Measurements from ENCODE around the gene JPT2.

Gene JPT2

DNA sequence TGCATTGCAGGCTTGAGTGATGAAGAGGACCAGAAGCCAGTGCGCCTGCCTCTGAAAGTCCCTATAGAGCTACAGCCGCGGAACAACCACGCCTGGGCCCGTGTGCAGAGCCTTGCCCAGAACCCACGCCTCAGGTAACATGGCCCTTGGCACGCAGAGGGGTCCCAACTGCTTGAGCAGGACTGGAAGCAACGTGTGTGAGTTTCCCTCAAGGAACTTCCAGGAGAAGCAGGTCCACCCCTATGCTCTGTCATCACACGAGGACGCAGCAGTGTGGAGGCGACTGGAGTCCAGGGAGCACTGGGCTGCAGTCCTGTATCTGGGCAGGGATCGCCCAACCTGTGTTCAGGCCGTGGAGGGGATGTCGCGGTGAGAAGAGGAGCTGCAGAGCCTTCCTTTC lies 25.1 kb upstream of the JPT2 start:
- DNase-seq = no peak

DNA sequence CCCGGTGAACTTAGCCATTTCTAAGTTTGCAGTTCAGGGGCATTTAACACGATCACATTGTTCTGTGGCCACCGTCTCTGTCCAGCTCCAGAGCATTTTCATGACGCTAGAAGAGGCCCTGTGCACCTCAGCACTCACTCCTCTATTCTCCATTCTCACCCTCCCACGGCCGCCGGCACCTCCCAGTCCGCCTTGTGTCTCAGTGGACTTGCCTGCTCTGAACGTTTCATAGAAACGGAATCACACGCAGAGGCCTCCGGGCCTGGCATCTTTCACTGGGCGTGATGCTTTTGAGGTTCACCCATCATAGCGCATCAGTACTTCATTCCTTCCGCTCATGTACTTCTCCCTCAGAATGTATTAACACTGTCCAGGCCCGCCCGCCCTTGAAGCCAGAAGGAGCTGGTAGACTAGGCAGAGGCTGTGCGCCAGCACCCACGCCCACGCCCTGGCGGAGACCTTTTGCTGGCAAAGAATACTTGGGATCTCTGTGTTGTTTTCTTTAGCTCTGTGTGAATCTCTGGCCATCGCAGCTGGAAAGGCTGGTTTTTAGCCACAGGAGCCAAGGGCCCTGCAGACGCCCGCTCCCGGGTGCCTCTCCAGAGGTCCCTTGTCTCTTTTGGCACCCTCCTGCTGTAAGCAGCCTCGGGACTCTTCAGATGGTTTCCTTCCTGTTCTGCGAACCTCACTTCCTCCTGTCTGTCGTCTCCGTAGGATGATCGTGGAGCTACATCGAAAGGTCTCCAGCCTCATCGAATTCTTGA lies 23.4 kb upstream of the JPT2 start:
- peak; percentile 23 to 39 for DNase-seq

DNA sequence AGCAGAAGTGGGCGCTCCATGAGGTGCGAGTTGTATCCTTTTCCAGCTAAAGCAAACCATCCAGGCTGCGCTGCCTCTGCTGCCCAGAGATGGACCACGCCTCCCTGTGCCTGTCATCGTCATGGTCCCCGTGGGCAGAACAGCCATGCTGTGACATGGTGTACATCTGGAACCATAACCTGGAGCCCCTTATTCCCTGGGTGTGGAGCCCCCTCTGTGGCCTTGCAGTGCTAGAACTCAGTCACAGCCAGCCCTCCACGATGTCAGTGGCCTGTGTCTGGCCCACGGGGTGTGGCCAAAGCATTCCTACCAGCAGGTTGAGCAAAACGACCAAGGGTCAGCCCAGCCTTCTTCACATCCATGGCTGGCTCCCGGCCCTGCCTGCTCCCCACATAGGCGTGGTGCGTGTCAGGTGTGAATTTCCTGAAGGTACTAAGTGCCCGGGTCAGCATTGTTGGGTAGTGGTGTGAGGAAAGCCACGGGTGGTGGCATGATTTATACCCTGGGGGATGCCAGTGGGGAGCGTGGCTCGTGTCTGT lies 22.7 kb upstream of the JPT2 start:
- DNase-seq = no peak

DNA sequence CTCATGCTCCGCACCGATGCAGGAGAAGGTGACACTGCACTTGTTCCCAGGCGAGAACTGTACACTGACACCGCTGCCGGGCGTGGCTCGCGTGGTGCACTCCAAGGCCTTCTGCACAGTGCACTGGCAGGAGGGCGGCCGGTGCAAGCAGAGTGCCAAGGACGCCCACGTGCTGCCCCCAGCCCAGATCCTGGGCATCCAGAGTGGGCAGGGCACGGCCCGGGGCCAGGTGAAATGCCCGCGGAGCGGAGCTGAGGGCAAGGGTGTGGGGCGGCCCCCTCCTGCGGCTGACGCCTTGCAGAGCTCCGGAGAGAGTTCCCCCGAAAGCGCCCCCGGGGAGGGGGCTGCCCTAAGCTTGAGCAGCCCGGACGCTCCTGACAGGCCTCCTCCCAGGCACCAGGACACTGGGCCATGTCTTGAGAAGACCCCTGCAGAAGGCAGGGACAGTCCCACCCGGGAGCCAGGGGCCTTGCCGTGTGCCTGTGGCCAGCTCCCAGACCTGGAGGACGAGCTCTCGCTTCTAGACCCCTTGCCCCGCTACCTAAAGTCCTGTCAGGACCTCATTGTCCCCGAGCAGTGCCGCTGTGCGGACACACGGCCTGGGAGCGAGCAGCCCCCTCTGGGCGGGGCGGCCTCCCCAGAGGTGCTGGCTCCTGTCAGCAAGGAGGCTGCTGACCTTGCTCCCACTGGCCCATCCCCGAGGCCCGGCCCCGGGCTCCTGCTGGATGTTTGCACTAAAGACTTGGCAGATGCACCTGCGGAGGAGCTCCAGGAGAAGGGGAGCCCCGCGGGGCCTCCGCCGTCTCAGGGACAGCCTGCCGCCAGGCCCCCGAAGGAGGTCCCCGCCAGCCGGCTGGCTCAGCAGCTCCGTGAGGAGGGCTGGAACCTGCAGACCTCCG lies 21.9 kb upstream of the JPT2 start:
- no peak for DNase-seq

DNA sequence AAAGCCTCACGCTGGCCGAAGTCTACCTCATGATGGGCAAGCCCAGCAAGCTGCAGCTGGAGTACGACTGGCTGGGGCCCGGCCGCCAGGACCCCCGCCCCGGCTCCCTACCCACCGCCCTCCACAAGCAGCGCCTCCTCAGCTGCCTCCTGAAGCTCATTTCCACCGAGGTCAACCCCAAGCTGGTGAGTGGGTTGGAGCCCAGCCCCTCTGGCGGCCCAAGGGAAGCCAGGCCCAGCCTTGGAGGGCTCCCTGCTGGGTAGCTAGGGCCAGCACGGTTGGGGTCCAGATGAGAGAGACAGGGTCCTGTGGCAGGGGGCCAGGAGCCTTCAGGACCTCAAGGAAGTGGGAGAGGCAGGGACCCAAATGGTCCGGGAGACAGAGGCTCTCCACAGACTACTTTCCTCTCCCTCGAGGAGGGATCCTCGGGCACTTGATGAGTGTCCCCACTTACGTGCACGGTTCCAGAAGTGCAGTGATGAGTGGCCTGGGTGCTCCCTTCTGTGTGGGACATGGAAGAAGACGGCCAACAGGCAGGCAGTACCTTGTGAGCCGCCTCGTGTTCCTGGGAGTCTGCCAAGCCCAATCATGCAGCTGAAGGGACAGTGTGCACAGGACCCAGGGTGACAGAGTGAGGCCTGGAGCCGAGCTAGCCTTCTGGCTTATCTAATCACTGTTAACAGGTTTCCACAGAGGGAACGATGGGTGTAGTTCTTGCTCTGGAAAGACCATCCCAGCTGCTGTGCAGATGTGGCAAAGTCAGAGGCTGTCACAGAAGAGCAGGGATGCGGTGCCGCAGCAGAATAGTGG lies 21.1 kb upstream of the JPT2 start:
- DNase-seq = no peak

DNA sequence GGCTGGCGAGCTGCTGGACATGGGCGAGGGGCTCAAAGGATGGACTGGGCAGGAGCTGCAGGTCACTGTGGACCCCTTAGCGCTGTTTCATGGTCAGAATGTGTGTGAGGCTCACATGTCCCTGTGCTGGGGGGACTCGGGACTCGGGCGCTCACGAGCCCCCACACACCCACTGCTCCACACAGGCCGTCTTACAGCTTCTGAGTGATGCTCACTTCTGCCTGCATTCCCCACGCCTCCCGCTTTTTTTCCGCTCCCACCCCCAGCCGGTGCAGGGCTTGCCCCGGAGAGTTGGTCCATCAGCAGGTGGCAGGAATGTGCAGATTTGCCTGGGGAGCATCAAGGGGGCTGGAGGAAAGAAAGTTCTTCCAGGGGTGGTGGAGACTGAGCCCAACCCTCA lies 20.2 kb upstream of the JPT2 start:
- DNase-seq = no peak

DNA sequence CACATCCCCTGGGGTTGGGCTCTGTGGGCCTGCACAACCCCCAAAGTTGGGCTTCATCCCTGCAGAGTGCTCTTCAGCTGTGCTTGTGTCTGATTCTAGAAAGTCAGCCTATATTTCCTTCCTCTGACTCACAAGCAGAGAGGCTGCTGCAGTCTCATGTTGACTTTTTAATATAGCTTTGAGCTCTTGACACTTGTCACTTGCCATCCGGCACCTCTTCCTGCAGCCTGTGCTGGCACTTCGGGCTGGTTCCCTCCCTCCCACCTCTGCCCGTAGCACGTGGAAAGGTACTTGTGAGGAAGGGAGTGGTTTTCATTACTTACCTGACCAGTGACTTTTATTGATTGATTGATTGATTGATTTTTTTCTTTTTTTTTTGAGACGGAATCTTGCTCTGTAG lies 19.0 kb upstream of the JPT2 start:
- DNase-seq = no peak

DNA sequence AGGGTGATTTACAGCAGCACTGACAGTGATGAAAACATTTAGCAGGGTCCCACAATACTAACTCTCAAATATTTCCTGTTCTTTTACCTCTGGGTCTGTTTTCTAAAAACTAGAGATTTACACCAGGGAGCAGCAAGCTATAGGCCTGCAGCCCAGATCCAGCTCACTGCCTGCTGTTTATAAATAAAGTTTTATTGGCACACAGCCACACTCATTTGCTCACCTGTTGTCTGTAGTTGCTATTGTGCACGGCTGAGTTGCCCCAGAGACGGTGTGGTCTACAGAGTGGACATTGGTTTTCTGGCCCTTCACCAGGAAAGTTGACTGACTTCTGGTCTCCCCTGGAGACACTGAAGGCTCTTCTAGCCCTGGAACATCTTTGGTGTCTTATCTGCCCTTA lies 16.3 kb upstream of the JPT2 start:
- no peak for DNase-seq

DNA sequence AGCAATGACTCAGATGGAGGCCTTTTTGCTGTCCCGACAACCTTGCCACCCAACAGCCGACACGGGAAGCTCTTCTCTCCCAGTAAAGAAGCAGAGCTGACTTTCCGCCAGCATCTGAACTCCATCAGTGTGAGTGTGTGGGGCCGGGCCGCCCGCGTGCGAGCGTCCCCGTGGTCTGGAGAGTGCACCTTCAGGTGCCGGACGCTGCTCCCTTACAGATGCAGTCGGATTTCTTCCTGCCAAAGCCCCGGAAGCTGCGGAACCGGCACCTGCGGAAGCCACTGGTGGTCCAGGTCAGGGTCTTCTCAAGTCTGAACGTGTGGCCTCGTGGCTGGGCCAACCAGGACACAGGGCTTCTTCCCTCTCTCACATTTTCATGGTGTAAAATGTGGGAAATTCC lies 15.5 kb upstream of the JPT2 start:
- no peak for DNase-seq

DNA sequence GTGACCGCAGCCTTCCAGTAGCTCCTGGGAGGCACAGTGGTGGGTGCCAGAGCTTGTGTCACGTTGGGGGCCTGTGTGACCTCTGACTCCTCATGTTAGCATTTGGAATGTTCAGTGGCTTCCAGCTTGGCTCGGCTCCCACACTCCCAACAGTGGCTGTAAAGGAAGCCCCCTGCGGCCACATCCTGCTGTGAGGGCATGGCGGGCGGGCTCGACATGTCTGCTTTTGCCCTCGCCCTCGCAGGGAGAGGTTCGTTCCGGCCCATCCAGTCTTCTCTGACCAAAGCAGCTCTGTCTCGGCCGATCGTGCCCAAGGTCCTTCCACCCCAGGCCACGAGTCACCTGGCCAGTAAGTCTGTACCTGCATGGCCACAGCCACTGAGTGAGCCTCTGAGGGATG lies 12.2 kb upstream of the JPT2 start:
- DNase-seq = no peak

DNA sequence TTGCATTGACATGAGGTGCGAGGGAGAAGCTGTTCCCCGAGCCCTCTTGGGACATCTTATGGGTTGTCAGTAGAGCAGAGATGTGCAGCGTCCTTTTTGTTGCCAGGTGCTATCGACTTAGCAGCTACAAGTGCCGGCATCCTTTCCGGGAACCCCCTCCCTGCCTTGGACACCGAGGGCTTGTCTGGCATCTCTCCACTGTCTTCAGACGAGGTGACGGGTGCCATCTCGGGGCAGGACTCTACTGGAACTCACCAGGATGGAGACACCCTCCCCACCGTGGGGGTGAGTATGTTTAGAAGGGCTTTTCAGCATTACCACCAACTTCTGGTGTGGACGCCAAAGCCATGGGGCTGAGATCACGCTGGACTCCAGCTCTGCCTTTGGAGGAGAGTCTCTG lies 11.8 kb upstream of the JPT2 start:
- DNase-seq = no peak

DNA sequence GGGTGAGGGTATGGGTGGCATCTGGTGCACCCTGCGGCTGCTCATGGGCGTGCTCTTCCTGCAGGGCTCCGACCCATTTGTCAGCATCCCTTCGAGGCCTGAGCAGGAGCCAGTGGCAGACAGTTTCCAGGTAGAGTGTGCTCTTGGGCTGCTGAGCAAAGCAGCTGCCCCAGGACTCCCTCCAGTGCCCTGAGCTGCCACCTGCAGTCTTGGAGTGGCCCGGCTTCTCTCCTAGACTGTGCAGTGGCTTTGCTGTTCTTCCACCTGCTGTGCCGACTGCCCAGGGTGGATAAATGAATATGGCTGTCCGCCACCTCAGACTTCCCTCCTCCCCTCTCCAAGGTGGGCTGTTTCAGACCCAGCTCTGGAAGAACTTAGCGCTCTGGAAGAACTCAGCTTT lies 10.8 kb upstream of the JPT2 start:
- DNase-seq = no peak

DNA sequence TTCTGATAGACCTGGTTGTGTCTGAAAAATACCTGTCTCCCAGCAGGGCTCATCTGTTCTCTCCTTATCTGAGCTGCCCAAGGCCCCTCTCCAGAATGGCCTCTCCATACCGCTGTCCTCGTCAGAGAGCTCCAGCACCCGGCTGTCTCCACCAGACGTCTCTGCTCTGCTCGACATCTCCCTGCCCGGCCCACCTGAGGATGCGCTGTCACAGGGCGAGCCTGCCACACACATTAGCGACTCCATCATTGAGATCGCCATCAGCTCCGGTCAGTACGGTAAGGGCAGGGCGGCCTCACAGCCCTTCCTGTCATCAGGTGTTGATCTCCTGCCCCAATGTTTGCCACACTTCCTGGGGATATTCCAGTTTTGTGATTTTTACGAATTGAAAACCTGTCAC lies 10.2 kb upstream of the JPT2 start:
- no peak for DNase-seq

DNA sequence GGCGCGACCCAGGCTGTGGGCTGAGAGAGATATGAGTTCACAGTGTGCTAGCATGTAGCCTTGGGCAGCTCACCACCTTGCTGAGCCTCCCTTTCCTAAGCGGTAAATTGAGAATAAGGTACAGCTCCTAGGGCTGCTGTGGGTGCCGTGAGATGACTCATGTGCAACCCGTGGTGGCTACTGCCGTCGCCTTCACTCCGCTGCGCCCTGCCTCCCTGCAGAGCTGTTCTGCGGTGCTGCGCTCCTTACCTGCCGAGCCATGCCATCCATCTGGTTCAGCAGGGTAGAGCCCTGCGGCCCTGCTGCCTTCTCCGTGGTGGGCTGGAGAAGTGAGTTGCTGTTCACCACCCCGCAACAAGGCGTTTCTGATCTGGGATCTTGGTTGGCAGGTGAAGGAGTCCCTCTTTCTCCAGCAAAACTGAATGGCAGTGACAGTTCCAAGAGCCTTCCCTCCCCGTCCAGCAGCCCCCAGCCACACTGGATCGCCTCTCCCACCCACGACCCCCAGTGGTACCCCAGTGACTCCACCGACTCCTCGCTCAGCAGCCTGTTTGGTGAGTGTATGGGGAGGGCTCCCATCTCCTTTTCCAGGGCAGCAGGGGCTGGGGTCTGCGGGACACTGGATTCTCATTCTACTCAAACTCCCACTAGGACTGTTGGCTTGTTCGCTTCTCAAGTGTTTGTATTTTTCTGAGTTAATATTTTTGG lies 9.3 kb upstream of the JPT2 start:
- no peak for DNase-seq

DNA sequence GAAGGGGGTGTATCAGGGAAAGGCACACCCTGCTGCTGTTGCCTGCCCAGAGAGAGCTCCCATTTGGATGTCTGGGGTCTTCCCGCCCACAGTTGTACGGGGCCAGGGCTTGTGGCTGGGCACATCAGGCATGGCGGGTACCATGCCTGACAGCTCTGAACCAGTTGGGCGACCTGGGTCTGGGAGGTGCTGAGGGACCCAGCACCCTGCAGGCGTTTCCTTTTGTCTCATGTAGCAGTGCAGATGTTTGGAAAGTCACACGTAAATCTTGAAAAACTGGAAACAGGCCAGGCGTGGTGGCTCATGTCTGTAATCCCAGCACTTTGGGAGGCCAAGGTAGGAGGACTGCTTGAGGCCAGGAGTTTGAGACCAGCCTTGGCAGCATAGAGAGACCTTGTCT lies 8.4 kb upstream of the JPT2 start:
- no peak for DNase-seq

DNA sequence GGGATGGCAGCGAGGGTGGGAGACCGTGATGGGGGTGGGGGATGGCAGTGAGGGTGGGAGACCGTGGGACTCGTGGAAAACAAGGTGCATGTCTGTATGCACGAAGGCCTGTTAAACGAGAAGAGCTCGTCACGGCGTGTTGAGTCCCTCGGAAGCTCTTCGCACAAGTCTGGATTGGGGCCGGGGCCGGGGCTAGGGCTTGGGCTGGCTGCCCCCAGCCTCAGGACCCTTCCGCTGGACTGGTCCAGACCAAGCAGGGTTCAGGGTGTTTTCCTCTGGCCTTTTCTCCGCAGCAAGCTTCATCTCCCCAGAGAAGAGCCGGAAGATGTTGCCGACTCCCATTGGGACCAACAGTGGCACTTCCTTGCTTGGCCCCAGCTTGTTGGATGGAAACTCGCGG lies 7.7 kb upstream of the JPT2 start:
- DNase-seq = no peak

DNA sequence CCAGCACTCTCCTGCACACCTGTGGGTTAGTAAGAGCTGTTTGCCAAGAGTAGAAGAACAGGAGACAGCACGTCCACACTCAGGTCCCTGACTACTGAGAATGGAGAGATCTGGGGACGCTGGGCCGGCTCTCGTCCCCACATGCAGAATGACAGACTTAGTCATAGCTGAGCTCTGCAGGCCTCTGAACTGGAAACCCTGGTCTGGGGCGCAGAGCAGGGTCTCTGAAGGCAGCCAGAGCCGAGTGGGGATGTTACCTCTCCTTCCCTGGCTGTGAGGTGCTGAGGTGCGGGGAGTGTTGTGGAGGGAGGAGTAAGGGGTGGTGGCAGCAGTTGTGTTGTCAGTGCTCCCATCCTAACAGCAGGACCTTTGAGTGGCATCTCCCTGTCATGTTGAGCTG lies 7.2 kb upstream of the JPT2 start:
- no peak for DNase-seq

DNA sequence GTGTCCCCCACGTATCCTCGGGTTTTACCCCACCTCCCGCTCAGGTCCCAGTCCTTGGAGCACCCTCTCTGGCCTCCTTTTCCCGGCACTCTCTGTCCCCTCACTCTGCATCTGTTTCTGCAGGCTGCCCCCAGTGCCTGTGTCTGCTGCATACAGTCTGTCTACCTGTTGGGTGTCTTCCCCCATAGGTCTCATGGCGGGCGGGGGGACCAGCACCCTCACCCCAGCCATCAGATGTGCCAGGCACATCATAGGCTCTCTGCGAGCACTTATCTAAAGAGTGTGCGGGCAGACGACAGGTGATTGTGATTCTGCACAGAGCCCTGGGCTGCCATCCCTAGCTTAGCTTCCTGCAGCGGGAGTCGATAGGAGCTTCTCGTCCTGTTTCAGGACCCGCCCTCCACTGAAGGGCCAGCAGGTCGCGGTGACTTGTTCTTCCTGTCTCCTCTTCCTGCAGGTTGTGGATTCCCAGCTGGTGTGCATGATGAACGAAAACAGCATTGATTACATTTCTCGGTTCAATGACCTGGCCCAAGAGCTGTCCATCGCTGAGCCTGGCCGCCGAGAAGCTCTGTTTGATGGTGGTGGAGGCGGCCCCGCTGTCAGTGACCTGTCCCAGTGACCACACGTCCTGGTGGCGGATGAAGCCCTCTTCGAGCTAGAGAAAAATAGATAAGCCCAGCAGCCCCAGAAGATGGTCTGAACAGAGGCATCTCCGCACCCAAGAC lies 4.5 kb upstream of the JPT2 start:
- no peak for DNase-seq

DNA sequence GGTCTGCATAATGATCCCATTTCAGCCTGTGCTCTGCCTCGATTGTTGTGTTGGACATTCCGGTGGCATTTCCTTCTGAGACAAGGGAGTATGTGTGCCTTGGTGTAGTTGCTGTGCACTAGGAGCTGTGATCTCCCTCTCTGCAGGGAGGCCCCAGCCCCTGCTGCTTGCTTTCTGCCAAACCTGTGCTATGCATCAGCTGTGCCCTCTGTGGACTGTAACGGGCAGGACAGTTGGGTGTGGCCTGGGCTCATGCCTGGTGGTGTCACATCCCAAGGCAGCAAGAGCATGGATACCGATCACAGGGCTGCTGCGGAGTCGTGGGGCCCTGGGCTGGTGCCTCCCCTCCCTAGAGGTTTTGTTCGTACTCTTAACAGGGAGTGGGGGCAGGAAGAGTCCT lies 3.8 kb upstream of the JPT2 start:
- DNase-seq = no peak

DNA sequence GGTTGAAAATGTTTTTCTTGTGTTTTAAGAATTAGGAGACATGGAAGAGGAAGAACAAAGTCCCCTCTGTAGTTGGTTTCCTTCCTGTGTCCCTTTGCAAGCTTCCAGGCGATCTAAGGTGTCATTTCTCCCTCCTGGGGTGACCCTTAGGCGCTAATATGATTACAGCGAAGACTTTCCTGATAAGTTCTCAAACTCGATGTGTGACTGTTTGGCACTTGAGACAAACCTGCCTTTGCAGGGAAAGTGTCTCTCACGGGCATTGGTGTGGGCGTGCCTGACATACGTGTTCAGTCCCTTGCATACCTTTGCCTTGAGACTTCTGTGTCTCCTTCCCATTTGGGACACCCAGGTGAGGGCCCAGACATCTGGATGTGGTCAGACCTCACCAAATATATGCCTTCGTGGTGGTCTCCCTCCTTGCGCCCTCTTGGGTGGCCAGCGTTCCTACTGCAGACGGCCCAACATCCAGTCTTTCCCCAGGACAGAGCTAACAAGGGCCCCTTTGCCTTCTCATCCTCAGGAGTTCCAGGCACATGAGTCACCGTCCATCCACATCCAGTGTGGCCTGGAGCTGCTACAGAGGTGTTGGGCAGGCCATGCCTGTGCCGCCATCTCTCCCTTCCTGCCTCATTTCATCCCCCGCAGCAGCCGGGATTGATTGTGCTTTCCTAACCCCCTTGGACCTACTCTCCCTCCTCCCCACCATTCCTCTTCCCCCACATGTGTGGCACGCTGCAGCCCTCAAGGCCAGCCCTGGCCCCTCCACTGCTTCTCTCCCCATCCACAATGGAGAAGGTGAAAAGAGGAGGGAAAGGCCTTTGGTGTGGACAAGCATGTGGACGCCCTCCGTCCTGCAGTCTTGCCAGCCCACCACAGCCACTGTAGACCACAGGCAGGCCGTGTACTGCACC lies 3.1 kb upstream of the JPT2 start:
- DNase-seq = no peak

DNA sequence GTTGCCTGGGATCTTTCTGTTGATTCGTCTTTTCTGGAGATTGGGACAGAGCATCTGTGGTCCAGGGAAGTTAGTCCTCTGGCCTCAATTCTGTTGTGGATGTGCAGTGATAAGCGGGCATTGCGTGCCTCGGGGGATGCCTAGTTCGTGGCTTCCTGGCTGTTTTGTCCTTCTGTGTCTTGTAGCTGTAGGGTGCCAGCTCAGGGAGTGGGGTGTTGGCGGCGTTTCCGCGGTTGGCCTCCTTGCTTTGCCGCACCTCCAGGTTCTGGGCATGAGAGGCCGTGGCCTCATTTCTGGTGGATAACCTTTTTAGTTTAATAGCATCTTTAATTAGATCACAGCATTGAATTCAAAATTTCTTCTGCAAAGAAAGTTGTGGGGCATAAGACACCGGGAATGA lies 1.4 kb upstream of the JPT2 start:
- no peak for DNase-seq
